Measurements from ENCODE around the gene CUL1. TPM values are rescaled to one million over a fixed set of nuclear protein-coding genes. Genes with fewer than 3 reads are reported as not detected.
A peak's percentile ranks its signal among the peaks of the same experiment; 100 is the strongest.

Gene CUL1
- total RNA-seq, 1 experiment from 2014 or later = 53.1 TPM

GRCh38 chr7:148773334-148773733, 74.6 kb downstream of the CUL1 start:
- intact Hi-C loops (cut with micrococcal nuclease) = loop anchor here (10.0 kb wide), 1 partner anchor 199 kb away; no protein-coding TSS in a partner anchor
- H3K4me3 ChIP-seq (replicated peaks in 1 of 2; ENCODE audit: low read depth in 1 of 2, low read length in 2 of 2) = no peak overlapping the region

DNA sequence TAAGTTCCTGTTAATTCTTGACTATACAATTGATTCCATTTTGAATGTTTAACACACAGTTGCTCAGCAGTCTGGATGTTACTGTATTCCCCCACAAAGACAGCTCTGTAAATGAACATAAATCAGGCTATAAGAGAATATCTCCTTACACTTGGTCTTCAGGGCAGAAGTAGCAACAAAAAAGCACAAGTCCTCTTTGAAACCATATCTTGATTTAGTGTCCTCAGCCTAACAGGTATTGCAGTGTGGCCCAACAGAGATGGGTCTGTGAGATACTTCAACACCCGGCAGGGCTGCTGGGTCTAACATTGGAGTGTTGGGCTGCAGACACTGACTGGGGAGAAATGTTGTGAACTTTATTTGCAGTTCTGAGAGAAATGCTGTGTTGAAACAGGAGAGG, 75.8 kb downstream of the CUL1 start:
- ATAC-seq (no peak), DNase-seq (ENCODE audit: low read depth, low spot score) (no peak)
- no peaks in the 10 kb centered on the region for H3K27me3 ChIP-seq (ENCODE audit: insufficient read depth, low read length)
- peaks cover 18% of the 10 kb centered on the region; the same call in 1 of the 2 replicates for H3K79me2 ChIP-seq (ENCODE audit: insufficient read depth, low read length)
- no peaks in the 10 kb centered on the region for H3K9me3 ChIP-seq (ENCODE audit: control insufficient read depth in 1 of 2, insufficient read depth in 1 of 2, low read depth in 1 of 2, low read length in 2 of 2)
- H4K20me1 ChIP-seq (ENCODE audit: insufficient read depth) = peaks cover 3% of the 10 kb centered on the region; the same call in 1 of the 2 replicates
- intact Hi-C loops (cut with micrococcal nuclease) = loop anchor here (10.0 kb wide), 1 partner anchor 200 kb away; no protein-coding TSS in a partner anchor
- no peak overlapping the region for H3K4me3 ChIP-seq (replicated peaks in 1 of 2; ENCODE audit: low read depth in 1 of 2, low read length in 2 of 2)
- ChIA-PET POLR2A (no interaction called here), RAD21 (ENCODE audit: low non-redundant PET in 1 of 2, low total read pairs in 2 of 2, uncharacterized antibody in 2 of 2, unreplicated experiment in 2 of 2) (no interaction called here), CTCF (no interaction called here)
- H2AFZ ChIP-seq (ENCODE audit: low read depth, low read length, poor library complexity, severe bottlenecking) = no peak overlapping the region
- no peak overlapping the region for H3K9ac ChIP-seq (ENCODE audit: low read length)
- peaks cover 0 to 3% of the 10 kb centered on the region in 2 experiments; a peak in 2 of 4 replicates for H3K36me3 ChIP-seq (ENCODE audit: control insufficient read depth in 1 of 2, insufficient read depth in 2 of 2, low read length in 2 of 2)
- peaks cover 8 to 30% of the 10 kb centered on the region in 2 experiments for H3K4me1 ChIP-seq (ENCODE audit: control insufficient read depth in 1 of 2, insufficient read depth in 2 of 2, low read length in 2 of 2)
- BruUV-seq (replicated peaks) = no TSS peak
- H3K9me2 ChIP-seq (ENCODE audit: insufficient read depth) = no peaks in the 10 kb centered on the region
- H3K4me2 ChIP-seq (ENCODE audit: low read length) = no peak overlapping the region
- TF ChIP-seq POLR2AphosphoS5 (IDR thresholded peaks at IDR 0.05; ENCODE audit: low read depth, low read length) = no peak
- no peak for TF ChIP-seq POLR2A (IDR thresholded peaks at IDR 0.05; ENCODE audit: borderline replicate concordance, extremely low read depth, insufficient read depth, insufficient read length)
- TF ChIP-seq RAD21 (IDR thresholded peaks at IDR 0.05; ENCODE audit: low read depth) = no peak
- no peak for TF ChIP-seq JUND (IDR thresholded peaks at IDR 0.05)
- TF ChIP-seq SP1 (IDR thresholded peaks at IDR 0.05; ENCODE audit: low read depth) = no peak
- TF ChIP-seq ZNF274 (IDR thresholded peaks at IDR 0.05; ENCODE audit: low read depth, low read length) = no peak
- no peak for TF ChIP-seq EZH2phosphoT487 (IDR thresholded peaks at IDR 0.05; ENCODE audit: borderline replicate concordance)
- no peak for TF ChIP-seq FOSL1 (IDR thresholded peaks at IDR 0.05; ENCODE audit: low read depth)
- no peak for TF ChIP-seq CBX3 (IDR thresholded peaks at IDR 0.05; ENCODE audit: low read depth)
- TF ChIP-seq SIN3A (IDR thresholded peaks at IDR 0.05; ENCODE audit: low read depth) = no peak
- TF ChIP-seq ELF1 (IDR thresholded peaks at IDR 0.05; ENCODE audit: borderline replicate concordance, low read depth) = no peak
- no peak overlapping the region for H3K27ac ChIP-seq (ENCODE audit: low read depth, low read length)

More at GRCh38 chr7:148773334-148773733, 74.6 kb downstream of the CUL1 start:
- Histone ChIP-seq H3K9me2 (ENCODE audit: insufficient read depth) (no peaks in the 10 kb centered on the region), H3K9me3 (ENCODE audit: control insufficient read depth in 1 of 2, insufficient read depth in 1 of 2, low read depth in 1 of 2, low read length in 2 of 2) (no peaks in the 10 kb centered on the region), H3K27me3 (ENCODE audit: insufficient read depth, low read length) (no peaks in the 10 kb centered on the region), H2AFZ (ENCODE audit: low read depth, low read length, poor library complexity, severe bottlenecking) (no peak overlapping the region), H3K36me3 (ENCODE audit: control insufficient read depth in 1 of 2, insufficient read depth in 2 of 2, low read length in 2 of 2) (no peaks in the 10 kb centered on the region; a peak in 2 of 4 replicates), H3K4me1 (ENCODE audit: control insufficient read depth in 1 of 2, insufficient read depth in 2 of 2, low read length in 2 of 2) (peaks cover 8 to 30% of the 10 kb centered on the region in 2 experiments), H4K20me1 (ENCODE audit: insufficient read depth) (peaks cover 3% of the 10 kb centered on the region; the same call in 1 of the 2 replicates), H3K4me2 (ENCODE audit: low read length) (peak overlapping the region; percentile 60), H3K27ac (ENCODE audit: low read depth, low read length) (peak overlapping the region; percentile 46; the same call in 1 of the 2 replicates), H3K9ac (ENCODE audit: low read length) (no peak overlapping the region), H3K79me2 (ENCODE audit: insufficient read depth, low read length) (peaks cover 18% of the 10 kb centered on the region; the same call in 1 of the 2 replicates)
- RAD21 ChIA-PET (ENCODE audit: low non-redundant PET in 1 of 2, low total read pairs in 2 of 2, uncharacterized antibody in 2 of 2, unreplicated experiment in 2 of 2) = no interaction called here
- no peak for DNase-seq (ENCODE audit: low read depth, low spot score)
- CTCF ChIA-PET = no interaction called here
- BruUV-seq (replicated peaks) = no TSS peak
- TF ChIP-seq MAX (IDR thresholded peaks at IDR 0.05) (no peak), SIN3A (IDR thresholded peaks at IDR 0.05; ENCODE audit: low read depth) (no peak), ZNF274 (IDR thresholded peaks at IDR 0.05; ENCODE audit: low read depth, low read length) (no peak), JUND (IDR thresholded peaks at IDR 0.05) (no peak), POLR2AphosphoS5 (IDR thresholded peaks at IDR 0.05; ENCODE audit: low read depth, low read length) (no peak)
- POLR2A ChIA-PET = no interaction called here
- no peak for ATAC-seq

Measured in HCT116 (cell line).